Endothelial cell of umbilical vein (primary cell): ENCODE data around the gene CYP4V2. TPM values are rescaled to one million over a fixed set of nuclear protein-coding genes. Genes with fewer than 3 reads are reported as not detected.

Experiments
- BruUV-seq: library from RNA; stranded (reverse); fragments of 400-500 nt; replicated peaks from 2 replicates; lab custom pipeline; 2021; lab: Mats Ljungman, UMichigan
- CTCF ChIA-PET: fragments of 300-600, 350-600 bp; sonication (Branson Sonifier 250); formaldehyde crosslinking; loops from one replicate; lab custom pipeline; 2021; ENCODE audit warnings: antibody characterized with exemption, inconsistent platforms; lab: Charles Lee
- POLR2A ChIA-PET: fragments of 300-600, 350-600 bp; sonication (Branson Sonifier 250); formaldehyde crosslinking; loops from one replicate; lab custom pipeline; 2021; ENCODE audit warnings: antibody characterized with exemption, inconsistent platforms; lab: Charles Lee
- DNase-seq: peaks from one replicate; pipeline ENCODE4 v3.0.0-alpha.2; 2011; ENCODE audit warnings: low read depth, low spot score
- FAIRE-seq: peaks from 2 replicates; lab custom pipeline; 2011; peaks lifted over from hg19 to GRCh38; lab: Jason Lieb, UNC
- H2AFZ ChIP-seq: 2 replicates; pipeline ENCODE4 v1.6.0; 2012; ENCODE audit warnings: low read depth, low read length, control low read depth, inconsistent platforms
- H3K27ac ChIP-seq: 2 replicates; pipeline ENCODE4 v1.5.1; 2011; ENCODE audit warnings: low read depth, mild to moderate bottlenecking, control low read depth, low read length, moderate library complexity; ENCODE audit not compliant: insufficient read depth
- H3K27me3 ChIP-seq, 2 experiments: 2 replicates each; pipeline versions ENCODE4 v1.6.0 to v1.6.1; 2011; ENCODE audit warnings: low read length in 2 of 2, mixed read lengths in 1 of 2; ENCODE audit not compliant: control insufficient read depth in 2 of 2, insufficient read depth in 2 of 2
- H3K36me3 ChIP-seq, 2 experiments: 2 replicates in 1 of 2; 3 replicates in 1 of 2; pipeline ENCODE4 v1.5.1; 2011; ENCODE audit warnings: low read length in 2 of 2, mild to moderate bottlenecking in 1 of 2, moderate library complexity in 1 of 2; ENCODE audit not compliant: control insufficient read depth in 2 of 2, insufficient read depth in 2 of 2; ENCODE audit errors: extremely low read depth in 1 of 2
- H3K4me1 ChIP-seq: 3 replicates; pipeline ENCODE4 v1.5.1; 2011; ENCODE audit warnings: mild to moderate bottlenecking, low read length; ENCODE audit not compliant: control insufficient read depth, insufficient read depth; ENCODE audit errors: extremely low read depth
- H3K4me2 ChIP-seq: 2 replicates; pipeline ENCODE4 v1.6.1; 2011; ENCODE audit warnings: low read length, control low read depth, mixed read lengths; ENCODE audit not compliant: insufficient read depth
- H3K4me3 ChIP-seq, 3 experiments: fragments of 200-600 bp in 1 of 3; sonication (generic), shearing (Covaris generic) in 1 of 3; replicated peaks in 1 of 3; 2 replicates each; pipeline ENCODE4 v1.5.1; 2011 to 2016; ENCODE audit warnings: control low read depth in 3 of 3, low read length in 3 of 3, mild to moderate bottlenecking in 2 of 3, inconsistent platforms in 1 of 3, low read depth in 1 of 3, moderate library complexity in 1 of 3; ENCODE audit not compliant: insufficient read depth in 1 of 3
- H3K79me2 ChIP-seq: 2 replicates; pipeline ENCODE4 v1.6.0; 2012; ENCODE audit warnings: low read length, inconsistent platforms; ENCODE audit not compliant: control insufficient read depth, insufficient read depth
- H3K9ac ChIP-seq: replicated peaks from 2 replicates; pipeline ENCODE3; 2011; ENCODE audit warnings: low read length, control low read depth; ENCODE audit not compliant: insufficient read depth; ENCODE audit errors: extremely low read depth
- H3K9me1 ChIP-seq: replicated peaks from 3 replicates; pipeline ENCODE4 v1.6.0; 2011; ENCODE audit warnings: mild to moderate bottlenecking, low read length; ENCODE audit not compliant: control insufficient read depth, insufficient read depth; ENCODE audit errors: extremely low read depth
- H3K9me3 ChIP-seq: replicated peaks from 2 replicates; pipeline ENCODE4 v1.5.1; 2012; ENCODE audit warnings: low read length, inconsistent platforms; ENCODE audit not compliant: control insufficient read depth, insufficient read depth
- H4K20me1 ChIP-seq: replicated peaks from 2 replicates; pipeline ENCODE3; 2011; ENCODE audit warnings: mild to moderate bottlenecking, low read length; ENCODE audit not compliant: control insufficient read depth, insufficient read depth; ENCODE audit errors: extremely low read depth
- CTCF ChIP-seq, 2 donors: IDR thresholded peaks; 1 replicate in 1 of 2; 2 replicates in 1 of 2; pipeline ENCODE4 v1.5.1; 2011; ENCODE audit warnings: low read length in 2 of 2, mild to moderate bottlenecking in 2 of 2, moderate library complexity in 2 of 2, control low read depth in 1 of 2, inconsistent platforms in 1 of 2, low read depth in 1 of 2; ENCODE audit not compliant: insufficient read depth in 1 of 2; ENCODE audit errors: extremely low read depth in 1 of 2
- EZH2 ChIP-seq: IDR thresholded peaks from 2 replicates; pipeline ENCODE4 v1.6.1; 2012; ENCODE audit warnings: borderline replicate concordance, low read depth, mild to moderate bottlenecking, moderate library complexity, low read length, inconsistent platforms; ENCODE audit not compliant: severe bottlenecking
- FOS ChIP-seq: IDR thresholded peaks from 2 replicates; pipeline ENCODE4 v1.6.1; 2011; ENCODE audit warnings: mild to moderate bottlenecking, low read length, moderate library complexity, borderline replicate concordance; ENCODE audit not compliant: insufficient read depth
- GATA2 ChIP-seq: IDR thresholded peaks from 2 replicates; pipeline ENCODE4 v1.7.0; 2011; ENCODE audit warnings: low read depth, mild to moderate bottlenecking, moderate library complexity, mixed read lengths, low read length; ENCODE audit not compliant: insufficient read length, insufficient read depth
- JUN ChIP-seq: IDR thresholded peaks from 2 replicates; pipeline ENCODE4 v1.6.1; 2011; ENCODE audit warnings: borderline replicate concordance, low read depth; ENCODE audit not compliant: insufficient read length, insufficient read depth
- MAX ChIP-seq: IDR thresholded peaks from 2 replicates; pipeline ENCODE4 v1.6.1; 2011; ENCODE audit not compliant: insufficient read depth, insufficient read length
- MYC ChIP-seq: IDR thresholded peaks from one replicate; pipeline ENCODE4 v1.6.1; 2011; ENCODE audit warnings: mild to moderate bottlenecking, low read depth, low read length
- POLR2A ChIP-seq: IDR thresholded peaks from 2 replicates; pipeline ENCODE4 v1.6.1; 2012; ENCODE audit warnings: low read depth, mild to moderate bottlenecking, control low read depth, low read length
- POLR2AphosphoS5 ChIP-seq: IDR thresholded peaks from 2 replicates; pipeline ENCODE4 v1.6.1; 2012; ENCODE audit warnings: low read depth, mild to moderate bottlenecking, control low read depth, low read length, moderate library complexity; ENCODE audit not compliant: insufficient read depth
- dilution Hi-C: fragments of 300-500 bp; cut with MboI; formaldehyde crosslinking; loops from one replicate; pipeline ENCODE4 v1.15.0; 2019; ENCODE audit warnings: low sequenced_read_pairs; ENCODE audit not compliant: extremely low pct_ligation_motif_present
- intact Hi-C: fragments of 100-400 bp; cut with micrococcal nuclease; formaldehyde crosslinking; loops from one replicate; pipeline ENCODE4 v1.10.0; 2022
- polyA plus RNA-seq, 4 experiments: library from polyadenylated mRNA; depleted of rRNA in 3 of 4; stranded (reverse) in 3 of 4; unstranded in 1 of 4; fragments of >200 nt; gene quantifications; 2 replicates each; pipeline versions ENCODE4 v1.2.1 to v1.2.3, GENCODE V29; 2011 to 2012; ENCODE audit warnings: missing spikeins in 1 of 4
- total RNA-seq: library from RNA; stranded (reverse); gene quantifications from 2 replicates; pipeline ENCODE4 v1.2.3, GENCODE V29; 2021

Gene CYP4V2
- total and polyA plus RNA-seq, 2 donors (not counting 3 experiments of a cell fraction or from before 2014, with no cell fraction given) = 0.28 to 1.7 TPM

- no peak for DNase-seq
- Histone ChIP-seq H2AFZ (no peak overlapping the region), H3K36me3 (no peaks in the 10 kb centered on the region), H3K9me1 (no peaks in the 10 kb centered on the region), H3K9me3 (no peaks in the 10 kb centered on the region), H4K20me1 (no peaks in the 10 kb centered on the region), H3K27me3 (no peaks in the 10 kb centered on the region), H3K9ac (no peak overlapping the region), H3K27ac (no peak overlapping the region), H3K79me2 (no peaks in the 10 kb centered on the region), H3K4me1 (no peaks in the 10 kb centered on the region), H3K4me2 (no peak overlapping the region), H3K4me3 (no peak overlapping the region)
- intact Hi-C loops = no loop called here
- BruUV-seq = no TSS peak
- TF ChIP-seq FOS (no peak), CTCF (IDR thresholded peaks at IDR 0.05; ENCODE audit: extremely low read depth in 1 of 2, insufficient read depth in 1 of 2, low read depth in 1 of 2, low read length in 2 of 2) (no peak), EZH2 (no peak), JUN (no peak), GATA2 (no peak), MYC (no peak), POLR2AphosphoS5 (no peak), MAX (no peak), POLR2A (no peak)
- dilution Hi-C loops = no loop called here
- FAIRE-seq = no peak
- ChIA-PET POLR2A (no interaction called here), CTCF (no interaction called here)
Measured at GRCh38 chr4:186167605-186168004, 23.8 kb upstream of the CYP4V2 start.
